LNCaP clone FGC (cell line): ENCODE measurements around the gene PCDHB10.
"Not testable (repeated sequence)": the region's sequence is repeated elsewhere in the genome, so short reads cannot be mapped to it uniquely, and the experiment has no call there.

Experiments
- DNase-seq: peaks from one replicate; pipeline ENCODE4 v3.0.0-alpha.2; 2011; ENCODE audit warnings: low read depth
- H3K4me3 ChIP-seq: 2 replicates; pipeline ENCODE4 v1.5.1; 2011; ENCODE audit warnings: mild to moderate bottlenecking, low read depth, low read length, control low read depth
- TF ChIP-seq, protein P1 (sequence below): IDR thresholded peaks from 2 replicates; pipeline ENCODE4 v1.5.1; 2012; ENCODE audit warnings: mild to moderate bottlenecking; ENCODE audit not compliant: control insufficient read depth, insufficient read depth; ENCODE audit errors: extremely low read depth

PCDHB10 gene

GRCh38 chr5:141186897-141187512 is 5.1 kb upstream of the PCDHB10 start, which contains the start of gene PCDHB9:
Gene PCDHB9, plus strand, starts transcription at chr5:141187161. Its CDS starts 158 bp downstream, at chr5:141187319.
- no peak for DNase-seq
- H3K4me3 ChIP-seq: no peak within 1 kb of the TSS
- TF ChIP-seq, protein P1, sequence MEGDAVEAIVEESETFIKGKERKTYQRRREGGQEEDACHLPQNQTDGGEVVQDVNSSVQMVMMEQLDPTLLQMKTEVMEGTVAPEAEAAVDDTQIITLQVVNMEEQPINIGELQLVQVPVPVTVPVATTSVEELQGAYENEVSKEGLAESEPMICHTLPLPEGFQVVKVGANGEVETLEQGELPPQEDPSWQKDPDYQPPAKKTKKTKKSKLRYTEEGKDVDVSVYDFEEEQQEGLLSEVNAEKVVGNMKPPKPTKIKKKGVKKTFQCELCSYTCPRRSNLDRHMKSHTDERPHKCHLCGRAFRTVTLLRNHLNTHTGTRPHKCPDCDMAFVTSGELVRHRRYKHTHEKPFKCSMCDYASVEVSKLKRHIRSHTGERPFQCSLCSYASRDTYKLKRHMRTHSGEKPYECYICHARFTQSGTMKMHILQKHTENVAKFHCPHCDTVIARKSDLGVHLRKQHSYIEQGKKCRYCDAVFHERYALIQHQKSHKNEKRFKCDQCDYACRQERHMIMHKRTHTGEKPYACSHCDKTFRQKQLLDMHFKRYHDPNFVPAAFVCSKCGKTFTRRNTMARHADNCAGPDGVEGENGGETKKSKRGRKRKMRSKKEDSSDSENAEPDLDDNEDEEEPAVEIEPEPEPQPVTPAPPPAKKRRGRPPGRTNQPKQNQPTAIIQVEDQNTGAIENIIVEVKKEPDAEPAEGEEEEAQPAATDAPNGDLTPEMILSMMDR: peak; percentile 60

- H3K4me3 ChIP-seq, DNase-seq: not testable (repeated sequence)
Measured at GRCh38 chr5:141188682-141189081, 3.5 kb upstream of the PCDHB10 start.

DNA sequence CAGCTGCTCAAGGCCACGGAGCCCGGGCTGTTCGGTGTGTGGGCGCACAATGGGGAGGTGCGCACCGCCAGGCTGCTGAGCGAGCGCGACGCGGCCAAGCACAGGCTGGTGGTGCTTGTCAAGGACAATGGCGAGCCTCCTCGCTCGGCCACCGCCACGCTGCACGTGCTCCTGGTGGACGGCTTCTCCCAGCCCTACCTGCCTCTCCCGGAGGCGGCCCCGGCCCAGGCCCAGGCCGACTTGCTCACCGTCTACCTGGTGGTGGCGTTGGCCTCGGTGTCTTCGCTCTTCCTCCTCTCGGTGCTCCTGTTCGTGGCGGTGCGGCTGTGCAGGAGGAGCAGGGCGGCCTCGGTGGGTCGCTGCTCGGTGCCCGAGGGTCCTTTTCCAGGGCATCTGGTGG is 3.0 kb upstream of the PCDHB10 start:
- H3K4me3 ChIP-seq: not testable (repeated sequence)

GRCh38 chr5:141194332-141194731 is 2.2 kb downstream of the PCDHB10 start:
- H3K4me3 ChIP-seq, DNase-seq: not testable (repeated sequence)

More for the DNA sequence above, 3.0 kb upstream of the PCDHB10 start:
- not testable (repeated sequence) for DNase-seq

GRCh38 chr5:141196363-141196762 is 4.2 kb downstream of the PCDHB10 start:
- DNase-seq: no peak
- TF ChIP-seq, protein P1: no peak
- H3K4me3 ChIP-seq: no peak overlapping the region

DNA sequence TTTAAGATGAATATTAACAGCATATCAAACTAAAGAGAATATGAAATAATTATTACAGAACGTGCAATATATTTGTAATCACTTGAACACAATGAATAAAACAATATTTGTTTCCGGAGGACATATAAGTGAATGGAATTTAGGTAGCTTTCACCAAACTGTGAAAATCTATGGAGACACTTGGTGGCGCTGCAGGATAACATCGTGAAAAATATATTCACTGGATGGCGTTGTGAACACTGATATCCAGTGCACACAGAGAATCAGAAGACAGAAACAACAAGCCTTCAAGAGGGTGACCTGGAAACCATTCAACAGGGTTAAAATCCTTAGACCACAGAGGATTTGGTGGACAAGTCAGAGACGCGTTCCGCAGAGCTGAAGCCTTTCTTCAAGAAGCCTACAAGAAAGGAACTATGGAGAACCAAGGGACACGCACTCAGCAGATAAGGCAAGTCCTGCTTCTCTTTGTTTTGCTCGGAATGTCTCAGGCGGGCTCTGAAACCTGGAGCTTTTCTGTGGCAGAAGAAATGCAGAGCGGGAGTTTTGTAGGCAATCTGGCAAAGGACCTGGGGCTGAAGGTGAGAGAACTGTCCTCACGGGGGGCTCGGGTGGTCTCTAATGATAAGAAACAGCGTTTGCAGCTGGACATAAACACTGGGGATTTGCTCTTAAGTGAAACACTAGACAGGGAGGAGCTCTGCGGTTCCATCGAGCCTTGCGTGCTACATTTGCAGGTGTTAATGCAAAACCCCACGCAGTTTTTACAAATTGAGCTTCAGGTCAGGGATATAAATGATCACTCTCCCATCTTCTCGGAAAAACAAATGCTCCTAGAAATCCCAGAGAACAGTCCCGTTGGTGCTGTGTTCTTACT is 7.4 kb downstream of the PCDHB10 start, which contains the start of gene PCDHB11:
Gene PCDHB11, plus strand, starts transcription at position 269 of the 877 bp plus-strand sequence. Its CDS starts 148 bp downstream, at position 417.
- DNase-seq: no peak
- TF ChIP-seq, protein P1: peak; percentile 56
- H3K4me3 ChIP-seq: peak within 1 kb of the TSS; percentile 40

- H3K4me3 ChIP-seq, DNase-seq: not testable (repeated sequence)
Measured at GRCh38 chr5:141201126-141201525, 9.0 kb downstream of the PCDHB10 start.

DNA sequence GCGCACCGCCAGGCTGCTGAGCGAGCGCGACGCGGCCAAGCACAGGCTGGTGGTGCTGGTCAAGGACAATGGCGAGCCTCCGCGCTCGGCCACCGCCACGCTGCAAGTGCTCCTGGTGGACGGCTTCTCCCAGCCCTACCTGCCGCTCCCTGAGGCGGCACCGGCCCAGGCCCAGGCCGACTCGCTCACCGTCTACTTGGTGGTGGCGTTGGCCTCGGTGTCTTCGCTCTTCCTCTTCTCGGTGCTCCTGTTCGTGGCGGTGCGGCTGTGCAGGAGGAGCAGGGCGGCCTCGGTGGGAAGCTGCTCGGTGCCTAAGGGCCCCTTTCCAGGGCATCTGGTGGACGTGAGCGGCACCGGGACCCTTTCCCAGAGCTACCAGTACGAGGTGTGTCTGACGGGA is 9.5 kb downstream of the PCDHB10 start:
- H3K4me3 ChIP-seq, DNase-seq: not testable (repeated sequence)

DNA sequence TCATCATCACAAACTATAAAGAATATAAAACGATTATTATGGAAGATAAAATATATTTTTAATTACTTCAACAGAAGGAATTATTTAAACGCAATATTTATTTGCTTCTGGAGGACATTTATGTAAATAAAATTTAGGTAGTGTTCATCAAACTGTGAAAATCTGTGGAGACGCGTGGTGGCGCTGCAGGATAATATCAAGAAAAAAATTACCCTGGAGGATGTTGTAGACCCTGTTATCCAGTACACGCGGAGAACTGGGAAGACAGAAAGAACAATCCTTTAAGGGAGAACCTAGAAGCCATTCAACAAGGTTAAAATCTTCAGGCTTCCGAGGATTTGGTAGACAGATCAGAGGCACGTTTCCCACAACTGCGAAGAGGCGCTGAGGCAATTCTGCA is 16.3 kb downstream of the PCDHB10 start, which contains the start of gene PCDHB12:
Gene PCDHB12, plus strand, starts transcription at position 242 of the 400 bp plus-strand sequence. CDS start 189 bp downstream, outside the sequence.
- no peak within 1 kb of the TSS for H3K4me3 ChIP-seq
- DNase-seq: no peak
- TF ChIP-seq, protein P1: peak; percentile 43

DNA sequence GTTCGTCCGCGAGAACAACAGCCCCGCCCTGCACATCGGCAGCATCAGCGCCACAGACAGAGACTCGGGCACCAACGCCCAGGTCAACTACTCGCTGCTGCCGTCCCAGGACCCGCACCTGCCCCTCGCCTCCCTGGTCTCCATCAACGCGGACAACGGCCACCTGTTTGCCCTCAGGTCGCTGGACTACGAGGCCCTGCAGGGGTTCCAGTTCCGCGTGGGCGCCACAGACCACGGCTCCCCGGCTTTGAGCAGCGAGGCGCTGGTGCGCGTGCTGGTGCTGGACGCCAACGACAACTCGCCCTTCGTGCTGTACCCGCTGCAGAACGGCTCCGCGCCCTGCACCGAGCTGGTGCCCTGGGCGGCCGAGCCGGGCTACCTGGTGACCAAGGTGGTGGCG is 18.1 kb downstream of the PCDHB10 start:
- not testable (repeated sequence) for H3K4me3 ChIP-seq, DNase-seq

- H3K4me3 ChIP-seq, DNase-seq: not testable (repeated sequence)
Measured at GRCh38 chr5:141210849-141211248, 18.7 kb downstream of the PCDHB10 start.
